DOHH2 (cell line): ENCODE measurements around the gene SORL1.

ENCODE experiments used
- EZH2phosphoT487 ChIP-seq: fragments of 200-600 bp; sonication (generic); IDR thresholded peaks from 2 replicates; pipeline ENCODE4 v1.6.1; 2017; ENCODE audit warnings: borderline replicate concordance, mild to moderate bottlenecking, antibody characterized with exemption, low read length, moderate library complexity, mixed read lengths
- TF ChIP-seq, protein P1 (sequence below): fragments of 200-600 bp; sonication (generic); IDR thresholded peaks from one replicate; pipeline ENCODE4 v1.5.1; 2014; ENCODE audit warnings: antibody characterized with exemption, mild to moderate bottlenecking, low read depth, low read length; ENCODE audit not compliant: poor library complexity, severe bottlenecking

DNA sequence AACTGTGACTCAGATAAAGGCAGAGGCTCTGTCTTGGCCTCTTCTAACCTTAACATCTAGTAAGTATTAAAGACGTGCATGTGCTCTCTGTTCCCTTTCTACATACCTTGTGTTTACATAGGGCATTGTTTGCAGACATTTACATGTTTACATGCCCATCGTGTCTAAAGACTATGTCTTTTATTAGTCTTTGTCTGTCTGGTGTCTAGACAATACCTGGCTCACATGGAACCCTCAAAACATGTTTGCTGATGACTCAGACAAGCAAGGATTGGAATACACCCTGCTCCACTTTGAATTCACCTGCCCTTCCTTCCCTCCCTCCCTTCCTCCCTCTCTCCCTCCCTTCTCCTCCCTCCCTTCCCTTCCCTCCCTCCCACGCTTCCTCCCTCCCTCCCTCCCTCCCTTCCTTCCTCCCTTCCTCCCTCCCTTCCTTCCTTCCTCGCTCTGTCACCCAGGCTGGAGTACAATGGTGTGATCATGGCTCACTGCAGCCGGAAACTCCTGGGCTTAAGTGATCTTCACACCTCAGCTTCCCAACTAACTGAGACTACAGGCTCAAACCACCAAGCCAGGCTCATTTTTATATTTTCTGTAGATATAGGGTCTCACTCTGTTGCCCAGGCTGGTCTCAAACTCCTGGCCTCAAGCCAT is 24.4 kb downstream of the SORL1 start:
- TF ChIP-seq, protein P1, sequence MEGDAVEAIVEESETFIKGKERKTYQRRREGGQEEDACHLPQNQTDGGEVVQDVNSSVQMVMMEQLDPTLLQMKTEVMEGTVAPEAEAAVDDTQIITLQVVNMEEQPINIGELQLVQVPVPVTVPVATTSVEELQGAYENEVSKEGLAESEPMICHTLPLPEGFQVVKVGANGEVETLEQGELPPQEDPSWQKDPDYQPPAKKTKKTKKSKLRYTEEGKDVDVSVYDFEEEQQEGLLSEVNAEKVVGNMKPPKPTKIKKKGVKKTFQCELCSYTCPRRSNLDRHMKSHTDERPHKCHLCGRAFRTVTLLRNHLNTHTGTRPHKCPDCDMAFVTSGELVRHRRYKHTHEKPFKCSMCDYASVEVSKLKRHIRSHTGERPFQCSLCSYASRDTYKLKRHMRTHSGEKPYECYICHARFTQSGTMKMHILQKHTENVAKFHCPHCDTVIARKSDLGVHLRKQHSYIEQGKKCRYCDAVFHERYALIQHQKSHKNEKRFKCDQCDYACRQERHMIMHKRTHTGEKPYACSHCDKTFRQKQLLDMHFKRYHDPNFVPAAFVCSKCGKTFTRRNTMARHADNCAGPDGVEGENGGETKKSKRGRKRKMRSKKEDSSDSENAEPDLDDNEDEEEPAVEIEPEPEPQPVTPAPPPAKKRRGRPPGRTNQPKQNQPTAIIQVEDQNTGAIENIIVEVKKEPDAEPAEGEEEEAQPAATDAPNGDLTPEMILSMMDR = no peak
- no peak for TF ChIP-seq EZH2phosphoT487
